OCI-LY7 (cell line): ENCODE measurements around the gene ARAP3.

Experiments used
- CTCF ChIP-seq: fragments of 200-600 bp; sonication (generic); conservative IDR thresholded peaks from 2 replicates; pipeline ENCODE4 v1.5.1; 2014; ENCODE audit warnings: mild to moderate bottlenecking, antibody characterized with exemption, low read length, moderate library complexity, mixed read lengths
- EZH2phosphoT487 ChIP-seq: fragments of 200-600 bp; sonication (generic); IDR thresholded peaks from 2 replicates; pipeline ENCODE4 v1.6.1; 2018; ENCODE audit warnings: low read depth, borderline replicate concordance, mild to moderate bottlenecking, mixed run types, antibody characterized with exemption, low read length, moderate library complexity, mixed read lengths

GRCh38 chr5:141725891-141726290, 43.9 kb upstream of the ARAP3 start:
- TF ChIP-seq CTCF = no peak
- no peak for TF ChIP-seq EZH2phosphoT487
